SHP77 (cell line): ENCODE results near the gene USP28.
A peak's percentile ranks its signal among the peaks of the same experiment; 100 is the strongest.

Experiments
- DNase-seq, 2 experiments: peaks; one replicate each; lab custom pipeline; 2025; lab: John Stamatoyannopoulos, UW

Gene USP28

DNA sequence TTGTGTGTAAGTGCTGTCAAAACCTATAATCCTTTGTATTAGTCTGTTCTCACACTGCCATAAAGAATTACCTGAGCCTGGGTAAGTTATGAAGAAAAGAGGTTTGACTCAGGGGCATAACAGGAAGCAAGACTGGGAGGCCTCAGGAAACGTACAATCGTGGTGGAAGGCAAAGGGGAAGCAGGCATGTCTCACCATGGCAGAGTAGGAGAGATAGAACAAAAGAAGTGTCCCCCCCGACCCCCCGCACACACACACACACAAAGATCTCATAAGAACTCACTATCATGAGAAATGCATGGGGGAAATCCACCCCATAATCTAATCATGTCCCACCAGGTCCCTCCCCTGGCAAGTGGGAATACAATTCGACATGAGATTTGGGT, 2.3 kb upstream of the USP28 start:
- DNase-seq = no peak

DNA sequence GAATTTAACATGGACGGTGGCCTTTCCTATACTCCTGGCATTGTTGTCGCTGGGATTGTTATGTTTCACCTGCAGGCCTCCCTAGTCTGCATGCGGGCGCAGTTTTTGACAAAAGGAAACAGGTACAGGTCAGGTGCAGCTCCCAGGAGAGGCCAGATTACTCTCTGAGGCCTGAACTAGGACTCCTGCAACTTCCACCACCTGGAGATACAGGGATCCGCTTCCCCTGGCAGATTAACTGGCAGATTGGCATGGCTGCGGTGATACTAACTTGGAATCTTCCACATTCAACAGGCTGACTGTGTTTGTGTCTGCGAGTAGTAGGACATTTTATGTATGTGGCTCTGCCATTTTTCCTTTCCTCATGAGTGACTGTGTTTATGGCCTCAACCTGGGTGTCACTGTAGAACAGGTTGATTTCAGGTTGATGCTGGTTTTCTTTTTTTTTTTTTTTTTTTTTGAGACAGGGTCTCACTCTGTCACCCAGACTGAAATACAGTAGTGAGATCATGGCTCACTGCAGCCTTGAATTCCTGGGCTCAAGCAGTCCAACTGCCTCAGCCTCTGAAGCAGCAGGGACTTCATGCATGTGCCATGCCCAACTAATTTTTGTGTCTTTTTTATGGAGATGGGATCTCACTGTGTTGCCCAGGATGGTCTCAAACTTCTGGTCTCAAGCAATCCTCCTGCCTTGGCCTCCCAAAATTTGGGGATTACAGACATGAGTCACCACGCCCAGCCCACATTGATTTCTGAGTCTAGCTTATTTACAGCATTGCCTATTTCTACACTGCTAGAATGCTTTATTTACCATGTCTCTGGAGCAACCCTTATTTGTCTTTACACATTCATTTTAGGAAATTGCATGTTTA, 1.7 kb upstream of the USP28 start:
- no peak for DNase-seq

DNA sequence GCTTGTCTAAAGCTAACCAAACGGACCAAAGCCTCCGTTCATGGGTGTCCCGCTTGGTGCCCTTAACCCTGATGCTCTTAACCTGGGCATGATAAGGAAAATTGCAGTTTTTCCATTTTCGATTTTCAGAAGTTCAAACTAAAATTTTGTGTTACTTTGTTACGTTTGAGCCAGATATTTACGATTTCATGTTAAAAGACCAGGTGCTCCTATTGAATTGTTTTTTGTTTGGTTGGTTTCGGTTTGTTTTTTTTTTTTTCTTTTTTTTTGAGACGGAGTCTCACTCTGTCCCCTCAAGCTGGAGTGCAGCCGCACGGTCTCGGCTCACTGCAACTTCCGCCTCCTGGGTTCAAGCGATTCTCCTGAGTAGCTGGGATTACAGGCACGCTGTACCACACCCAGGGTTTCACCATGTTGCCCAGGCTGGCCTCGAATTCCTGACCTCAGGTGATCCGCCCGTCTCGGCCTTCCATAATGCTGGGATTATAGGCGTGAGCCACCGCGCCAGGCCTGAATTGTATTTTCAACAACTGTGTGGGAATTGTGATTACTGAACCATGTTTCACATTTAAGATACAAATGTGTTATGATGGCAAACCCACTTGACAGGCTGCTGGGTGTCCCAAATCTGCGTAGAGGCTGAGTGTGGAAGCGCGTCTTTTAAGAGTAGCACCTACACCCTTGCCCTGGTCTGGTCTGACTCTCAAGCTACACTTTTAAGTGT, 864 bp upstream of the USP28 start:
- peak in 1 of 2 experiments; percentile 37 for DNase-seq

DNA sequence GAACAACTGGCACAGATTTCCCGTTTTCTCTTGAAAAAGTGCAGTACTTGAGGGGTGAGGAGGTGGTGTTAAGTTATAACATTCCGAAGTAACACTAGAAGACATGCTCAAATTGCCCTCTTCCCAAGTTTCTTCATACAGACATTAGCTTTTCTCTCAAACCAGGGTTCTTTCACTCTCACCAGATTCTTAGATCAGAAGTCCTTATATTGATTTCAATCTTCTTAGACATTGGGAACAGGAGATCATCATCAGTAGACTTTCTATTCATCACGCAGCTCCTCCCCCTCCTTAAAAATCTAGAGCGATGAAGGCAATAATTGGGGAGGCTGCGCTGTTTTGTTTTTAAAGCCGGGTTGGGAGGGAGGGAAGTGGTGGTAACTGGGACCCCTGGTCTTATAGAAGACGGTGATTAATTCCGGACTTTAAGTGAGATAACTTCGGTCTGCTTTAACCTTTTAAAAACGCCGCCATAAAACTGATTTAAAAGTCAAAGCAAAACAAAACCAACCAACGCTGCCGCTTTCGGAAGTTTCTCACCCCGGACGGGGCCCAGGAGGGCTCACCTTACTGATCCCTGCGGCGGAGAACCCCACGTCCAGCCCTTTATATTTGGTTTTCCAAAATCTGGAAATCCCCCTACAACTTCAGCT, 665 bp downstream of the USP28 start:
- DNase-seq = no peak

DNA sequence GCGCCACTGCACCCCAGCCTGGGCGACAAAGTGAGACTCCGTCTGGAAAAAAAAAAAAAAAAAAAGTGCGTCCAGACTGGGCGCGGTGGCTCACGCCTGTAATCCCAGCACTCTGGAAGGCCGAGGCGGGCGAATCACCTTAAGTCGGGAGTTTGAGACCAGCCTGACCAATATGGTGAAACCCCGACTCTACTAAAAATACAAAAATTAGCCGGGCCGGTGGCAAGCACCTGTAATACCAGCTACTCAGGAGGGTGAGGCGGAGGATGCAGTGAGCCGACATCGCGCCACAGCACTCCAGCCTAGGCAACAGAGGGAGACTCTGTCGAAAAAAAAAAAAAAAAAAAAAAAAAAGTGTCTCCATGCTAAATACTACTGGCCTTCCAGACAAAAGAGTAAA, 1.3 kb downstream of the USP28 start:
- no peak for DNase-seq

DNA sequence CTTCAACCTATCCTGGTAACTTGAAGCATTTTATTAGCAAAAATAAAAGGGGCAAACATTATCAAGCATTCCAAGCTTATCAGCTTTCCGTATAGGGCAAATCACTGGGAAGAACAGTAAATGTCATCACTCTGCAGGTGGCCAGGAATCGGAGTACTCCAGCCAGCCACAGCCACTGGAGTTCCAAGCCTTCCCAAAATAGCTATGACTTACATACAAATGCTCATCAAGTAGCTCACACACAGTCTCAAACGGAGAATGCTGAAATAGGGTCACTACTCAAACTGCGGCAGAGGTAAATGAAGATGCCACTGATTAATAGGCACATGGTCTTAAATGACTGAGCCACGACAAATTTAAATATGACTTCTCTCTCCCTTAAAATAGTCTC, 2.1 kb downstream of the USP28 start:
- DNase-seq = no peak

DNA sequence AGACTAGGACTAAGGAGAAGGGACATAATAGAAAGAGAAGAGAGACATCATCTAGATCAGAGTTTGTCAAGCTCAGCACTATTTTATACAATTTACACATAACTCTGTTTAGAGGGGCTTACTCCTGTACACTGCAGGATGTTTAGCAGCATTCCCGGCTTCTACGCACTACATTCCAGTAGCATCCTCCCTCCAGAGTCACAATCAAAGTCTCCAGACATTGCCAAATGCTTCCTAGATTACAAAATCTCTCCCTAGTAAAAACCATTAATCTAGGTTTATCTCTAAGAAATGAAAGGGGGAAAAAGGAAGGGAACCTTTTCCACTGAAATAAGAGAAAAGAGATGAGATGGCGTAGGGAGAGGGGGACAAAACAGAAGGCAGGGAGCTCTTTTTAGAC, 4.0 kb downstream of the USP28 start:
- DNase-seq = no peak

DNA sequence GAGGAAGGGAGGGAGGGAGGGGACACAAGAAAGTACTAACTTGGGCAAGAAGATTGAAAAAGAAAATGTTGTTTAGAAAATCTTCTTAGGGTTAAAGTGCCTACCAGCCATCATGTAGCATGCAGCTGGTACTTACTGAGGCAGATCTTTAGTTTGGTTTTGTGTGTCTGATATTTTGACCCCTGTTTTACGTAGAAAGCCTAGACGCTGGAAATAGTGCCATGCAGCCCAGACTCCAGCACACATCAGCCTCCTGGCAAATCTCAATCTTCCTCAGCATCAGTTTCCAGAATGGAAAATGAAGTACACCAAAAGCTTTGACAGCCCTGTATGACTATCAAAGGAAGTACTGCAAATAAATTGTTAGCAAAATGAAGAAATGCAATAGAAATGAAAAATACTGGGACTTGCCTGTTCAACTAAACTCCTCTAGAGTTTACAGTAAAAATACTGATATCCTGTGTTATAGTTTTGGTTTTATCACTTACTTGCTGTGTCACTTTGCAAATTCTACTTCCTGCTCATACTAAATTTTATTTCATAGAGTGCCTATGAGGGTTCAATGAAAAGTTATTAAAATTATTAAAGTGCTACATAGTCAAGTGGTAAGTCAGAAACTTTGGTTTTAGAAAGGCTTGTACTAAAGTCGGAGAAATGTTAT, 7.4 kb downstream of the USP28 start:
- DNase-seq = no peak

DNA sequence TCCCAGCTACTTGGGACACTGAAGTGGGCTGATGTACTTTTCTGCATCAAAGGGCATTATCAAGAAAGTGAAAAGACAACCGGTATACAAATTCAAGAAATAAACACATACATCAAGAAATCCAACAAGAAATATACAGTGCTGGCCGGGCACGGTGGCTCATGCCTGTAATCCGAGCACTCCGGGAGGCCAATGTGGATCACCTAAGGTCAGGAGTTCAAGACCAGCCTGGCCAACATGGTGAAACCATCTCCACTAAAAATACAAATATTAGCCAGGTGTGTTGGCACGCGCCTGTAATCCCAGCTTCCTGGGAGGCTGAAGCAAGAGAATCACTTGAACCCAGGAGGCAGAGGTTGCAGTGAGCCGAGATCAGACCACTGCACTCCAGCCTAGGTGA, 9.5 kb downstream of the USP28 start:
- DNase-seq = no peak

DNA sequence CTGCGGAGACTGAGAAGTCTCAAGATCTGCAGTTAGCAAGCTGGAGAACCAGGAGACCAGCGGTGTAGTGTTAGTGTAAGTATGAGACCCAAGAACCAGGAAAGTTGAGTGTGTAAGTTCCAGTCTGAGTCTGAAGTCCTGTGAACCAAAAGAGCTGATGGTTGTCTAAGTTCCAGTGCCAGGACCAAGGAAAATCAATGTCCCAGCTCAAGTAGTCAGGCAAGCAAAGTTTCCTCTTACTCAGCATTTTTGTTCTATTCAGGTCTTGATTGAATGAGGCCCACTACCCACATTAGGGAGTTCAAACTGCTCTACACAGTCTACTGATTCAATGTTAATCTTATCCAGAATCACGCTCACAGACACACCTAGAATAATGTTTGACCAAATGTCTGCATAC, 11.0 kb downstream of the USP28 start:
- DNase-seq = no peak

DNA sequence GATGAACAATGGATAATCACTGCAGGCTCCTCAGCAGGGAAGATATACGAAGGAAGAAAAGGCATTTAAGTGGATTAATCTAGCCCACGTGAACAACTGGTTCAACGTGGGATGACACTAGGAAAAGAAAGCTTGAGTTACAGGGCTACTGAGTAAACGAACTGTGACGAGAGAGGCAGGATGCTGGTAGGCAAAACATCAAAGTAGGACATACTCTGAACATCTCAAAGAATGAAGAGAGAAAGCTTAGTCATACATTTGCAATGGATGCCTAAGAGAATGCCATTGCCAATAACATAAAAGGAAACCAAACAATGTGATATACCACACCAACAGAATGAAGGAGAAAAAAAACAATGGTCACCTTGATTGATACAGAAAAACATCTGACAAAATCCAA, 12.9 kb downstream of the USP28 start:
- no peak for DNase-seq

DNA sequence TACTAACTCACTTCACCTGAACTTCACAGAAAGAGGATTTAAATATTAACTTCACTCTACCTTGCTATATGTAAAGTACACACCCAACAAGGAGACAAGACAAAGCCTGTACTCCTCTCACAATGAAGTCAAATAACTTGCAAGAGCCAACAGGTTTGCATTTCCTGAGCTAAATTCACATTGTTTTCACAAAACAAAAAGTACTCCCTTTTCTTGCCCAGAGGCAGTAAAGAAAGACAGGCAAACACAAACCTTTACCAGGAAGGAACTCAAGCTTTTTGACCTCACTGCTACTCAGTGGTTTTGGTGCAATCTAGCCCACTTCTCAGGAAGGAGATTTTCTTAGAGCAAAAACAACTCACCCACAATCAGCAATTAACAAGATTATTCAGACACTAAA, 15.7 kb downstream of the USP28 start:
- no peak for DNase-seq

DNA sequence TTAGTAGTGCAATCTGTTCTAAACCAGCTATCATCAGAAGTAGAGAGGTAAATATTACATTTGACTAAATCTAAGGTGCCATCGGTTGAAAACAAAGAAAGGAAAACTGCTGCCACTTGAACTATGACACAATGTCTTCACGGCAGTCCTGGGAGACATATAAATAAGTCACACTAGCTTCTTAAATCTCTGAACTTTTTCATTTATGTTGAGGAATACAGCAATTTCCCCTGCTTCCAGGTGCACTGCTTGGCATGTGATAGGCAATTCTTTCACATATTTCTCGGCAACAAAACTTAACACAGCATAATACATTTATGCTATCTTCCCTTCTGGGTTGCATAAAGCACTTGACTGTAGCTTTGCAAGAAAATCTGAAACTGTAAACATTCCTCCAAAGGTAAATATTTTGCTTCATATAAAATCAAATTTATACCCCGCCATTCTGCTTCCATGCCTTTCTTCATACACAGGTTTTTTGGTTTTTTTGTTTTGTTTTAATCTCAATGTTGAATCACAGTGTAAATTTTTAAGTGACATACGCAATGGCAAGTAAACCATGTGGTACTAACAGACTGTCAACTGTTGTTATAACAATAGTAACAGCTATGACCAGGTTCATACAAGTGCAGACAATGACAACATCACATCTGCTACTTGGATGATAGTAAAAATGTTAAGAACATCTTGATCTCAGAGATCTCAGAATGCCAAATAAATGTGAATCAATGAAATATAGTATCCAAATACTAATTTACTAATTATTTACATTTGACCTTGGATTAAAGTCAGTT, 18.2 kb downstream of the USP28 start:
- DNase-seq = no peak

DNA sequence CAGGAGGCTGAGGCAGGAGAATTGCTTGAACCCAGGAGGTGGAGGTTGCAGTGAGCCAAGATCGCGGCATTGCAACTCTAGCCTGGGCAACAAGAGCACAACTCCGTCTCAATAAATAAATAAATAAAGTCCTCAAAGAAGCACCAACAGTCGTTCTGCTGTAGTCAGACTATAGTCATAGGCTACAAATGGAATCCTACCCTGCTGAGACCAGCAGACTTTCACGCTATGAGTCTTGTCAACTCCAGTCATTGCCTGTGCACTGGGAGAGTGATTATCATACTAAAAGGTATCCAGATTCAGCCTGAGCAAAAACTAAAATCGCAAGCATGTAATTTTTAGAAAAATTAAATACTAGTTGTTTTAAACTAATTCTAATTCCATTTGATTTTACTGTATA, 19.6 kb downstream of the USP28 start:
- no peak for DNase-seq

DNA sequence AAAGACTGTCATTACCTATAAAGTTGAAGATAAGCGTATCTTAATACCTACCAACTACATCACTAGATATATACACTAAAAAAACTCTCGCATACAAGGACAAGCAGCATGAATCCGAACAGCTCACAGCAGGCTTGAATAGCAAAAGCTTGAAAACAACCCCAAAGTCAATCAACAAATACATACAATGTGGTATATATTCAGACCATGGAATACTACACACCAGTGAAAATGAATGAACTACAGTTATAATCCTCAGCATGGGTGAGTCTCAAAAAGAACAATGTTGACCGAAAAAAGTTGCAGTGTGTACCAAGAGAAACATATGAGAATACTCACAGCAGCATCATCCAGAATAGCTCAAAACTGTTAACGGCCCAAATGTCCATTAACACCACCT, 25.2 kb downstream of the USP28 start:
- DNase-seq = no peak

DNA sequence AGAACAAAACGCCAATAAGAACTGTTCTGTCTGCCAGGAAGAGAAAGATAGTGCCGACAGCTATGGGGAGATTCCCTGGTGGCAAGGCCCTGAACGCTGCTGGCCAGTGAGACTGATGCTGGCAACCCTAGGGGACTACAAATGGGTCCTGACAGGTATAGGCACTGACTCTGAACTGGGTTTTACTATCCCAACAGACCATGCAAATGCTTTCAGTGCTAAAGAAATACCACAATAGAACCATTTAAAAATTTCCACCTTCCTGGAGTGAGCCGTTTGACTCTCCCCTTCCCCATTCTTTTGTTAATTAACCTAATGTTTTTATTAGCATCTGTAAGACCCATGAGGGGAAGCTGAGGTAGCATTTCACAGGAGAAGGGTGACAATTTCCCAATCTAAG, 25.7 kb downstream of the USP28 start:
- no peak for DNase-seq

DNA sequence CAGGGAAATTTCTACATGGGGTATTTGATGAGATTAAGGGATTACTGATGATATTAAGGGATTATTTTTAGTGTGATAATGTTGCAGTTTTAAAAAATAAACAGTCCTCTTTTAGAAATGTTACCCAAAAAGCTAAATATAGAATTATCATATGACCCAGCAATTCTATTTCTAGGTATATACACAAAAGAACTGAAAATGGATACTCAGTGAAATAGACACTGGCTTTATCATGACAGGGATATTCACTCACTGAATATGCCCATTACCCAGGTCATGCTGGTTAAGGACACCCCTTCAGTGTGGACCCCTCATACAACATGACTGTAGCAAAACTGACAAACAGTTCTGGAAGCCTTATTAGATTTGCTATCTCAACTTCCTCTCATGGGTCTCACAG, 27.8 kb downstream of the USP28 start:
- DNase-seq = no peak

DNA sequence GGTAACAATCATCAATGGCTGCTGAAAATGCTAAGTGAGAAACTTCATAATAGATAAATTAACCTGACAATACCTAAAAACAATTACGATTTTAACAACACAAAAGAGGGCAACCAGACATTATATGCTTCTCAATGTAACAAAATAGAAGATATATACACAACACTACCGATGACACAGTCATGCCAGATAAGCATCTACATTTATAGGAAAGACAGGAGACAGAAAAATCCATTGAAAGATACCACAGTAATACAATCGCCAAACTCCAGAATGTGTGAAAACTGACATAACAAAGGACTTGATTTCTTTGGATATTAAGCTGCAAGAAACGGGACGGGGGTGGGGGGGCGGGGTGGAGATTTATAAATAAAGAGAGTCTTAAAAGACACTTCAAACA, 28.3 kb downstream of the USP28 start:
- no peak for DNase-seq

DNA sequence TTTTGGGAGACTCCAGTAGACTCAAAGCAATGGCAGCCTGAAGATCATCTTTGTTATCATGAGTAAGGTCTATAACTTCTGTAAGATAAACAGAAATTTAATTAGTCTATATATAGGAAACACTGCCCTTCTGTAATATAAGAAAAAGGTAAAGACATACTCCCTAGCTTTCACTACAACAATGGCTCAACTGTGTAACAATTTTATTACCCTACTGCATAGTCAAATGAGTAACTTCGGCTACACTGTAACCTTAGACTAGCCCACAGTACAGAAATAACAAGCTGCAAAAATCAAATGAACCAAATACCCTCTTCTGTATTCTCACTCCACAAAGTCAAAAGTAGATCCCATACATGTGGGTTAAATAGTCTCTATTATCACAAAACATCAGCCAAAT, 33.7 kb downstream of the USP28 start:
- no peak for DNase-seq

DNA sequence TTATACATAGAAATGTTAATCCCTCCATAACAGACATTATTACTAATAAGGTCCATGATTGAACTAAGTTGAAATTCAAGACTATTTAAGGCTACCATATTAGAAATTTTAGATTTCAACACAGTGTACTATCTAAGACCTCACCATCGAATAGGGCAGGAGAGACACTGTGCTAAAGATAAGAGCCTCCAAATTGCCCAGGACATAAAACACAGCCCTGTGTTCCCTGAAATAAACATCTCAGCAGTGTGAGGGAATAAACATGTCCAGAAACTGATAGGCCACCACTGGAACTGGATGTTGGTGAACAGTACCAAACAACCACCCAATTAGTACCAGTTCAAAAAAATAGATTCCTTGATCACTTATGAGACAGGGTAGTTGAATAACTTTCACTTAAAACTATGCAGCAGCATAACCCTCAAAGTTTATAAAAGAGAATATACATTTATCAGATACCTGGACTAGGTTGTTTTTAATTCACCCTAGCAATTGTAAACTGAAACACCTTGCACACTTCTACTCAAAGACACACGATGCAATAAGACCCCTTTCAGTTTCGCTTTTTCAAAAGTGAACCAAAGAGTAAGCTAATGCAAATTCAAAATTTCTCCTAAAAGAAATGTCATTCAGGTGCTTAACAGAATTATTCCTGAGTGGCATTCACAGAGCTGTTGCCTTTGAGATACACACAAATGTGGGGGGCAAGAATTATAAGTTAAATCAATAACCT, 34.3 kb downstream of the USP28 start:
- no peak for DNase-seq

DNA sequence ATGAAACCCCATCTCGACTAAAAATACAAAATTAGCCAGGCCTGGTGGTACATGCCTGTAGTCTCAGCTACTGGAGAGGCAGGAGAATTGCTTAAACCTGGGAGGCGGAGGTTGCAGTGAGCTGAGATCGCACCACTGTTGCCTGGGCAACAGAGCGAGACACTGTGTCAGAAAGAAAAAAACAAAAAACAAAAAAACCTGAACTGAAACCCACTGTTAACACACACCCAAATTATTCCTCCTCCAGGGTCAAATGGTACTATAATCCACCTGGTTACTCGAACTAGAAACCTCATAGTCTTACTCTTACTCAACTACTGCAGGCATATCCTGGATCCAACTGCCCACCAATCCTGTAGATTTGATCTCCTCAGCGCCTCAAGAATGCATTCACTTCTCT, 35.5 kb downstream of the USP28 start:
- no peak for DNase-seq
